ENCODE data around the gene XPOT. TPM values are rescaled to one million over a fixed set of nuclear protein-coding genes. Genes with fewer than 3 reads are reported as not detected.

The XPOT gene
- total and polyA plus RNA-seq, 2 of the 4 experiments (the other 2 are of a cell fraction), result 40.9 to 80.8 TPM

DNA sequence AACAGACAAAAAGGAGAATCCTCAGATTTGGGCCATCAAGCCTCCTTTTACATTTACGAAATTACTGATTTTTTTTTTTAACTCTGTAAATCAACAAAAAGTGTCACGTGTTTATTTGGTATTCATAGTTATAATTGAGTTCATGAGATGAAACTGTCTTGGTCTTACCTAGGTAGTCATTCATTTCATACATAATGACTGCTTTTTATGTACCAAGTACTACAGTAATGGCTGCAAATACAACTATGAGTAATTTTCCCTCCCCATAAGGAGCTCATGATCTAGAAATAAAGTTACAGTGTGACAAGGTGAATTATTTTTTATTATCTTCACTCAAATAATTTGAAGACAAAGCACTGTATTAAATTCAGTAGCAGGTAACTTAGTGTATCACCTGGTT is 41.3 kb downstream of the XPOT start:
- Histone ChIP-seq H2BK15ac (ENCODE audit: low read depth, low read length) (no peak overlapping the region), H3K27ac (ENCODE audit: insufficient read depth, low read length) (no peak overlapping the region), H3K79me1 (ENCODE audit: low read depth in 1 of 2, low read length in 2 of 2) (peaks cover 4 to 29% of the 10 kb centered on the region in 2 experiments; a peak in 3 of 4 replicates), H3K9me1 (ENCODE audit: insufficient read depth, low read length) (no peaks in the 10 kb centered on the region), H3K9ac (ENCODE audit: low read depth, low read length) (no peak overlapping the region), H3K27me3 (ENCODE audit: control insufficient read depth, insufficient read depth, low read length) (no peaks in the 10 kb centered on the region), H4K20me1 (ENCODE audit: insufficient read depth, low read length) (peaks cover 14% of the 10 kb centered on the region), H2AFZ (replicated peaks; ENCODE audit: low read length, poor library complexity) (no peak overlapping the region), H2AK5ac (ENCODE audit: low read depth, low read length) (no peak overlapping the region), H3K4me1 (ENCODE audit: control insufficient read depth, insufficient read depth, low read length) (peaks cover 2% of the 10 kb centered on the region; the same call in 1 of the 2 replicates), H2BK20ac (ENCODE audit: low read depth, low read length) (no peak overlapping the region), H3K36me3 (ENCODE audit: control insufficient read depth, insufficient read depth, low read length) (peaks cover 41% of the 10 kb centered on the region), H4K5ac (ENCODE audit: low read depth, low read length) (no peak overlapping the region), H3K14ac (replicated peaks; ENCODE audit: low read depth, low read length) (no peak overlapping the region), H3K18ac (ENCODE audit: low read depth, low read length) (no peak overlapping the region), H4K8ac (ENCODE audit: low read depth in 2 of 2, low read length in 2 of 2) (no peak overlapping the region), H3K9me3 (ENCODE audit: control insufficient read depth, insufficient read depth, low read length) (no peaks in the 10 kb centered on the region), H2BK5ac (ENCODE audit: low read depth, low read length, poor library complexity, severe bottlenecking) (no peak overlapping the region), H3K4ac (ENCODE audit: low read depth, low read length) (no peak overlapping the region), H2AK9ac (replicated peaks; ENCODE audit: low read depth, low read length, poor library complexity) (no peak overlapping the region), H3K4me2 (ENCODE audit: low read depth, low read length) (no peak overlapping the region), H2BK120ac (ENCODE audit: low read depth, low read length) (no peak overlapping the region), H3K23ac (ENCODE audit: low read depth, low read length) (no peak overlapping the region), H3K4me3 (ENCODE audit: insufficient read depth, low read depth, low read length) (no peak overlapping the region), H3K56ac (ENCODE audit: extremely low read depth, insufficient read depth, low read length) (no peak overlapping the region), H4K91ac (ENCODE audit: insufficient read depth, low read depth, low read length) (no peak overlapping the region)
- CTCF ChIA-PET, result interaction anchor here (0.6 kb wide), 1 partner anchor 20 kb away, joined by 3 read pairs; no protein-coding TSS in a partner anchor
- intact Hi-C loops (cut with micrococcal nuclease) (loop anchor here (5.0 kb wide), 1 partner anchor 33 kb away; no protein-coding TSS in a partner anchor), in situ Hi-C loops (cut with MboI; ENCODE audit: low sequenced_read_pairs) (loop anchor here (5.0 kb wide), 1 partner anchor 33 kb away; no protein-coding TSS in a partner anchor), dilution Hi-C loops (cut with HindIII; ENCODE audit: low sequenced_read_pairs, unreplicated experiment) (no loop called here)
- no peak for TF ChIP-seq CEBPB (IDR thresholded peaks at IDR 0.05; ENCODE audit: low read depth, low read length)
- TF ChIP-seq RCOR1 (IDR thresholded peaks at IDR 0.05; ENCODE audit: insufficient replicate concordance, low read length), result no peak
- no peak for TF ChIP-seq RFX5 (IDR thresholded peaks at IDR 0.05; ENCODE audit: low read depth, low read length)
- TF ChIP-seq MAZ (IDR thresholded peaks at IDR 0.05; ENCODE audit: borderline replicate concordance, low read depth, low read length), result no peak
- no peak for TF ChIP-seq MAFK (IDR thresholded peaks at IDR 0.05; ENCODE audit: low read depth, low read length)
- TF ChIP-seq BHLHE40 (IDR thresholded peaks at IDR 0.05; ENCODE audit: low read depth, low read length), result no peak
- no peak for TF ChIP-seq NFE2L2 (IDR thresholded peaks at IDR 0.05; ENCODE audit: low read depth, low read length)
- TF ChIP-seq POLR2A (IDR thresholded peaks at IDR 0.05; ENCODE audit: low read depth, low read length), result no peak
- BruUV-seq (replicated peaks), result no TSS peak
- WGBS, 2 experiments (ENCODE audit: extremely low coverage in 2 of 2, insufficient read length in 1 of 2), result no CpG with 5 or more reads among the region's 2 CpGs
- DNase-seq (no peak), ATAC-seq (ENCODE audit: low read depth) (no peak)
- POLR2A ChIA-PET (ENCODE audit: unreplicated experiment), result no interaction called here
